HL-60 (cell line): Measurements from ENCODE around the gene TRIM7.
A peak's percentile ranks its signal among the peaks of the same experiment; 100 is the strongest.

ENCODE experiments used
- DNase-seq, 2 experiments: peaks; one replicate each; pipeline ENCODE4 v3.0.0-alpha.2; 2010 to 2020; ENCODE audit warnings: low read depth in 1 of 2, low spot score in 1 of 2
- H3K27ac ChIP-seq: fragments of 250-450 bp; sonication (Bioruptor Pico); replicated peaks from 2 replicates; pipeline ENCODE4 v1.5.1; 2020; ENCODE audit warnings: mild to moderate bottlenecking, moderate library complexity
- H3K27me3 ChIP-seq: fragments of 250-450 bp; sonication (Bioruptor Pico); 2 replicates; pipeline ENCODE4 v1.5.1; 2021; ENCODE audit warnings: mild to moderate bottlenecking, moderate library complexity; ENCODE audit not compliant: insufficient read depth, poor library complexity, severe bottlenecking
- H3K4me3 ChIP-seq: replicated peaks from 2 replicates; pipeline ENCODE4 v1.5.1; 2011; ENCODE audit warnings: mild to moderate bottlenecking, control low read depth, low read length; ENCODE audit not compliant: insufficient read depth
- GABPA ChIP-seq: IDR thresholded peaks from 2 replicates; pipeline ENCODE4 v1.6.1; 2012; ENCODE audit warnings: low read depth
- POLR2AphosphoS5 ChIP-seq: IDR thresholded peaks from 2 replicates; pipeline ENCODE4 v1.6.1; 2012; ENCODE audit warnings: low read depth
- SPI1 ChIP-seq: IDR thresholded peaks from 2 replicates; pipeline ENCODE4 v1.6.1; 2012; ENCODE audit warnings: low read depth, mild to moderate bottlenecking, borderline replicate concordance
- TF ChIP-seq, protein P1 (sequence below): IDR thresholded peaks from 2 replicates; pipeline ENCODE4 v1.6.1; 2012; ENCODE audit warnings: low read depth; ENCODE audit not compliant: insufficient replicate concordance
- TF ChIP-seq, protein P2 (sequence below): IDR thresholded peaks from one replicate; pipeline ENCODE4 v1.5.1; 2011; ENCODE audit warnings: low read length, control low read depth, inconsistent platforms; ENCODE audit not compliant: insufficient read depth

The TRIM7 gene

GRCh38 chr5:181186022-181186421, 19.0 kb downstream of the TRIM7 start:
- no peak for DNase-seq
- TF ChIP-seq, protein P1, sequence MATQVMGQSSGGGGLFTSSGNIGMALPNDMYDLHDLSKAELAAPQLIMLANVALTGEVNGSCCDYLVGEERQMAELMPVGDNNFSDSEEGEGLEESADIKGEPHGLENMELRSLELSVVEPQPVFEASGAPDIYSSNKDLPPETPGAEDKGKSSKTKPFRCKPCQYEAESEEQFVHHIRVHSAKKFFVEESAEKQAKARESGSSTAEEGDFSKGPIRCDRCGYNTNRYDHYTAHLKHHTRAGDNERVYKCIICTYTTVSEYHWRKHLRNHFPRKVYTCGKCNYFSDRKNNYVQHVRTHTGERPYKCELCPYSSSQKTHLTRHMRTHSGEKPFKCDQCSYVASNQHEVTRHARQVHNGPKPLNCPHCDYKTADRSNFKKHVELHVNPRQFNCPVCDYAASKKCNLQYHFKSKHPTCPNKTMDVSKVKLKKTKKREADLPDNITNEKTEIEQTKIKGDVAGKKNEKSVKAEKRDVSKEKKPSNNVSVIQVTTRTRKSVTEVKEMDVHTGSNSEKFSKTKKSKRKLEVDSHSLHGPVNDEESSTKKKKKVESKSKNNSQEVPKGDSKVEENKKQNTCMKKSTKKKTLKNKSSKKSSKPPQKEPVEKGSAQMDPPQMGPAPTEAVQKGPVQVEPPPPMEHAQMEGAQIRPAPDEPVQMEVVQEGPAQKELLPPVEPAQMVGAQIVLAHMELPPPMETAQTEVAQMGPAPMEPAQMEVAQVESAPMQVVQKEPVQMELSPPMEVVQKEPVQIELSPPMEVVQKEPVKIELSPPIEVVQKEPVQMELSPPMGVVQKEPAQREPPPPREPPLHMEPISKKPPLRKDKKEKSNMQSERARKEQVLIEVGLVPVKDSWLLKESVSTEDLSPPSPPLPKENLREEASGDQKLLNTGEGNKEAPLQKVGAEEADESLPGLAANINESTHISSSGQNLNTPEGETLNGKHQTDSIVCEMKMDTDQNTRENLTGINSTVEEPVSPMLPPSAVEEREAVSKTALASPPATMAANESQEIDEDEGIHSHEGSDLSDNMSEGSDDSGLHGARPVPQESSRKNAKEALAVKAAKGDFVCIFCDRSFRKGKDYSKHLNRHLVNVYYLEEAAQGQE: no peak
- no peak for TF ChIP-seq GABPA
- no peak for TF ChIP-seq SPI1
- no peak overlapping the region for H3K4me3 ChIP-seq
- H3K27ac ChIP-seq: no peak overlapping the region
- H3K27me3 ChIP-seq: no peaks in the 10 kb centered on the region

DNA sequence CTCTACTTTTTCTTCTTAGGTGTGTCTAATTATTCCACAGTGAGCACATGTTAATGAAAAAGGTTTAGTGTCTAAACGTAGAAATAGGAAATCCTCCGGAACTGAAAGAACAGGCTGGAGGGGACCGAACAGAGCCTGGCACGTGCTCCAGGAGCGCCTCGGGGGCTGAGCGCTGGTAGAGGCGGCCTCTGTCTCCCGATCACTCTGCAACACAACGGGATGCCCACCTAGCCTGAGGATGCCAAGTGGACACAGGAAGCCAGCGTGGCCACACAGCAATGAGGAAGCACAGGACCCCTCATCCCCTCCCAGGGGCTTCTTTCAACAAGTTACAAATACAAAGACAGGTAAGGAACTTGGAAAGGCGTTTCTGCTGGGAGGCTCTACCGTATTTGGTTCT, 19.4 kb downstream of the TRIM7 start:
- H3K27me3 ChIP-seq: no peaks in the 10 kb centered on the region
- no peak for TF ChIP-seq SPI1
- no peak for TF ChIP-seq POLR2AphosphoS5
- TF ChIP-seq, protein P1: no peak
- TF ChIP-seq, protein P2, sequence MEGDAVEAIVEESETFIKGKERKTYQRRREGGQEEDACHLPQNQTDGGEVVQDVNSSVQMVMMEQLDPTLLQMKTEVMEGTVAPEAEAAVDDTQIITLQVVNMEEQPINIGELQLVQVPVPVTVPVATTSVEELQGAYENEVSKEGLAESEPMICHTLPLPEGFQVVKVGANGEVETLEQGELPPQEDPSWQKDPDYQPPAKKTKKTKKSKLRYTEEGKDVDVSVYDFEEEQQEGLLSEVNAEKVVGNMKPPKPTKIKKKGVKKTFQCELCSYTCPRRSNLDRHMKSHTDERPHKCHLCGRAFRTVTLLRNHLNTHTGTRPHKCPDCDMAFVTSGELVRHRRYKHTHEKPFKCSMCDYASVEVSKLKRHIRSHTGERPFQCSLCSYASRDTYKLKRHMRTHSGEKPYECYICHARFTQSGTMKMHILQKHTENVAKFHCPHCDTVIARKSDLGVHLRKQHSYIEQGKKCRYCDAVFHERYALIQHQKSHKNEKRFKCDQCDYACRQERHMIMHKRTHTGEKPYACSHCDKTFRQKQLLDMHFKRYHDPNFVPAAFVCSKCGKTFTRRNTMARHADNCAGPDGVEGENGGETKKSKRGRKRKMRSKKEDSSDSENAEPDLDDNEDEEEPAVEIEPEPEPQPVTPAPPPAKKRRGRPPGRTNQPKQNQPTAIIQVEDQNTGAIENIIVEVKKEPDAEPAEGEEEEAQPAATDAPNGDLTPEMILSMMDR: no peak
- TF ChIP-seq GABPA: no peak
- DNase-seq: no peak
- H3K4me3 ChIP-seq: no peak overlapping the region
- no peak overlapping the region for H3K27ac ChIP-seq

DNA sequence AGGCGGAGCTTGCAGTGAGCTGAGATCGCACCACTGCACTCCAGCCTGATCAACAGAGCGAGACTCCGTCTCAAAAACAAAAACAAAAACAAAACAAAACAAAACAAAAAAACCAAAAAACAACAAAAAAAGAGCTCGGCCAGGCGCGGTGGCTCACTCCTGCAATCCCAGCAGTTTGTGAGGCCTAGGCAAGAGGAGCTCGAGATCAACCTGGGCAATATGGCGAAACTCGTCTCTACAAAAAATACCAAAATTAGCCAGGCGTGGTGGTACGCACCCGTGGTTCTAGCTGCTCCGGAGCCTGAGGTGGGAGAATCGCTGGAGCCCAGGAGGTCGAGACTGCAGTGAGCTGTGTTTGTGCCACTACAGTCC, 20.2 kb downstream of the TRIM7 start:
- peak overlapping the region; percentile 59 for H3K4me3 ChIP-seq
- no peaks in the 10 kb centered on the region for H3K27me3 ChIP-seq
- no peak for DNase-seq
- H3K27ac ChIP-seq: peak overlapping the region; percentile 85
- TF ChIP-seq, protein P2: no peak
- TF ChIP-seq, protein P1: no peak
- TF ChIP-seq SPI1 (no peak), GABPA (no peak), POLR2AphosphoS5 (no peak)

GRCh38 chr5:181182651-181183050, 22.3 kb downstream of the TRIM7 start:
- TF ChIP-seq SPI1: no peak
- TF ChIP-seq, protein P2: no peak
- TF ChIP-seq, protein P1: no peak
- no peak for TF ChIP-seq GABPA
- TF ChIP-seq POLR2AphosphoS5: no peak
- DNase-seq: no peak
- no peaks in the 10 kb centered on the region for H3K27me3 ChIP-seq
- peak overlapping the region; percentile 10; the same call in 1 of the 2 replicates for H3K4me3 ChIP-seq
- no peak overlapping the region for H3K27ac ChIP-seq
